HFFc6 (cell line): ENCODE results near the gene SLAIN2. TPM values are rescaled to one million over a fixed set of nuclear protein-coding genes. Genes with fewer than 3 reads are reported as not detected.

Source experiments
- DNase-seq: peaks from one replicate; pipeline ENCODE4 v3.0.0-alpha.2; 2018
- H3K27ac Mint-ChIP-seq: 2 replicates; pipeline ENCODE4 v1.8.0; 2020; ENCODE audit warnings: mild to moderate bottlenecking, mixed read lengths
- H3K27me3 Mint-ChIP-seq: 2 replicates; pipeline ENCODE4 v1.8.0; 2021; ENCODE audit warnings: mild to moderate bottlenecking, moderate library complexity, mixed read lengths; ENCODE audit not compliant: insufficient read depth
- H3K36me3 Mint-ChIP-seq: 2 replicates; pipeline ENCODE4 v1.8.0; 2021; ENCODE audit warnings: low read depth, mixed read lengths
- H3K4me1 Mint-ChIP-seq: 2 replicates; pipeline ENCODE4 v1.8.0; 2020; ENCODE audit warnings: low read depth, mixed read lengths
- H3K4me3 Mint-ChIP-seq: 2 replicates; pipeline ENCODE4 v1.8.0; 2020; ENCODE audit warnings: mild to moderate bottlenecking, moderate library complexity, mixed read lengths
- H3K9me3 Mint-ChIP-seq: 2 replicates; pipeline ENCODE4 v1.8.0; 2020; ENCODE audit warnings: mild to moderate bottlenecking, mixed read lengths
- CTCF ChIP-seq: fragments of 200-600 bp; sonication (generic); IDR thresholded peaks from 2 replicates; pipeline ENCODE4 v1.5.0; 2021; ENCODE audit warnings: antibody characterized with exemption, mild to moderate bottlenecking
- total RNA-seq, 6 experiments: library from RNA; stranded (reverse); fragmentation: NEBNext Ultra II Directional; extraction: Animal tissue kit (Norgen Biotek cat#: 25700); gene quantifications; 2 replicates in 1 of 6; 3 replicates in 5 of 6; pipeline ENCODE4 v1.2.3, GENCODE V29; 2021

Gene SLAIN2
- total RNA-seq, 6 experiments from 2014 or later, result 93.7 to 136 (median 114) TPM

GRCh38 chr4:48334900-48335384, 6.4 kb upstream of the SLAIN2 start:
- Mint-ChIP-seq H3K9me3 (no peaks in the 10 kb centered on the region), H3K4me1 (peaks cover 99% of the 10 kb centered on the region), H3K27me3 (0 out of 2 replicates have a peak, but pooled peaks cover 2% of the 10 kb centered on the region), H3K27ac (peak overlapping the region; percentile 20; the same call in 1 of the 2 replicates), H3K36me3 (peaks cover 4% of the 10 kb centered on the region; the same call in 1 of the 2 replicates), H3K4me3 (no peak overlapping the region; the same call in 1 of the 2 replicates)
- no peak for TF ChIP-seq CTCF
- DNase-seq, result no peak

GRCh38 chr4:48336146-48336870, 5.0 kb upstream of the SLAIN2 start:
- H3K27me3 Mint-ChIP-seq, result peaks cover 4% of the 10 kb centered on the region; the same call in 1 of the 2 replicates
- H3K9me3 Mint-ChIP-seq, result no peaks in the 10 kb centered on the region
- no peak for TF ChIP-seq CTCF
- H3K4me1 Mint-ChIP-seq, result peaks cover 92% of the 10 kb centered on the region
- no peak overlapping the region for H3K4me3 Mint-ChIP-seq
- DNase-seq, result no peak
- H3K36me3 Mint-ChIP-seq, result peaks cover 4% of the 10 kb centered on the region; the same call in 1 of the 2 replicates
- no peak overlapping the region for H3K27ac Mint-ChIP-seq

GRCh38 chr4:48337731-48338130, 3.6 kb upstream of the SLAIN2 start:
- Mint-ChIP-seq H3K36me3 (peaks cover 10% of the 10 kb centered on the region), H3K27ac (peak overlapping the region; percentile 47), H3K4me1 (peaks cover 78% of the 10 kb centered on the region), H3K27me3 (peaks cover 6% of the 10 kb centered on the region; the same call in 1 of the 2 replicates), H3K4me3 (no peak overlapping the region), H3K9me3 (no peaks in the 10 kb centered on the region)
- DNase-seq, result no peak
- no peak for TF ChIP-seq CTCF

GRCh38 chr4:48339642-48340041, 1.7 kb upstream of the SLAIN2 start:
- peaks cover 76% of the 10 kb centered on the region for H3K4me1 Mint-ChIP-seq
- no peak for TF ChIP-seq CTCF
- no peak for DNase-seq
- H3K36me3 Mint-ChIP-seq, result peaks cover 10% of the 10 kb centered on the region
- H3K9me3 Mint-ChIP-seq, result no peaks in the 10 kb centered on the region
- peaks cover 4% of the 10 kb centered on the region; the same call in 1 of the 2 replicates for H3K27me3 Mint-ChIP-seq
- H3K4me3 Mint-ChIP-seq, result peak overlapping the region; percentile 86
- peak overlapping the region; percentile 99 for H3K27ac Mint-ChIP-seq

- peak overlapping the region; percentile 99 for H3K27ac Mint-ChIP-seq
- no peak for TF ChIP-seq CTCF
- peak overlapping the region; percentile 86 for H3K4me3 Mint-ChIP-seq
- H3K36me3 Mint-ChIP-seq, result peaks cover 8% of the 10 kb centered on the region
- H3K27me3 Mint-ChIP-seq, result peaks cover 4% of the 10 kb centered on the region; the same call in 1 of the 2 replicates
- peak; percentile 67 for DNase-seq
- H3K4me1 Mint-ChIP-seq, result peaks cover 76% of the 10 kb centered on the region
- H3K9me3 Mint-ChIP-seq, result no peaks in the 10 kb centered on the region
Measured at GRCh38 chr4:48340276-48340964, 909 bp upstream of the SLAIN2 start.
